ENCODE measurements around the gene MRO. TPM values are rescaled to one million over a fixed set of nuclear protein-coding genes. Genes with fewer than 3 reads are reported as not detected.

MRO gene
- total and polyA plus RNA-seq, 11 donors: 0.19 to 6.9 (median 1.6) TPM

GRCh38 chr18:50848991-50849390 lies 29.2 kb upstream of the MRO start:
- 88 to 97% (median 95%) methylated on average over 1 of the region's 1 CpG for WGBS, 4 donors
- no peak for ATAC-seq
- no peak for DNase-seq
- Histone ChIP-seq H3K4me3 (no peak overlapping the region), H3K27ac (peak overlapping the region in 3 of 12 donors; percentile 15 to 84 (median 22)), H3K9me3 (no peaks in the 10 kb centered on the region), H3K4me1 (peaks cover 0 to 59% (median 12%) of the 10 kb centered on the region in 12 donors), H3K27me3 (no peaks in the 10 kb centered on the region), H3K36me3 (no peaks in the 10 kb centered on the region)
- intact Hi-C loops (cut with DNase I): no loop called here
- TF ChIP-seq, protein P1, sequence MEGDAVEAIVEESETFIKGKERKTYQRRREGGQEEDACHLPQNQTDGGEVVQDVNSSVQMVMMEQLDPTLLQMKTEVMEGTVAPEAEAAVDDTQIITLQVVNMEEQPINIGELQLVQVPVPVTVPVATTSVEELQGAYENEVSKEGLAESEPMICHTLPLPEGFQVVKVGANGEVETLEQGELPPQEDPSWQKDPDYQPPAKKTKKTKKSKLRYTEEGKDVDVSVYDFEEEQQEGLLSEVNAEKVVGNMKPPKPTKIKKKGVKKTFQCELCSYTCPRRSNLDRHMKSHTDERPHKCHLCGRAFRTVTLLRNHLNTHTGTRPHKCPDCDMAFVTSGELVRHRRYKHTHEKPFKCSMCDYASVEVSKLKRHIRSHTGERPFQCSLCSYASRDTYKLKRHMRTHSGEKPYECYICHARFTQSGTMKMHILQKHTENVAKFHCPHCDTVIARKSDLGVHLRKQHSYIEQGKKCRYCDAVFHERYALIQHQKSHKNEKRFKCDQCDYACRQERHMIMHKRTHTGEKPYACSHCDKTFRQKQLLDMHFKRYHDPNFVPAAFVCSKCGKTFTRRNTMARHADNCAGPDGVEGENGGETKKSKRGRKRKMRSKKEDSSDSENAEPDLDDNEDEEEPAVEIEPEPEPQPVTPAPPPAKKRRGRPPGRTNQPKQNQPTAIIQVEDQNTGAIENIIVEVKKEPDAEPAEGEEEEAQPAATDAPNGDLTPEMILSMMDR (IDR thresholded peaks at IDR 0.05): no peak
- TF ChIP-seq POLR2A (IDR thresholded peaks at IDR 0.05): no peak

DNA sequence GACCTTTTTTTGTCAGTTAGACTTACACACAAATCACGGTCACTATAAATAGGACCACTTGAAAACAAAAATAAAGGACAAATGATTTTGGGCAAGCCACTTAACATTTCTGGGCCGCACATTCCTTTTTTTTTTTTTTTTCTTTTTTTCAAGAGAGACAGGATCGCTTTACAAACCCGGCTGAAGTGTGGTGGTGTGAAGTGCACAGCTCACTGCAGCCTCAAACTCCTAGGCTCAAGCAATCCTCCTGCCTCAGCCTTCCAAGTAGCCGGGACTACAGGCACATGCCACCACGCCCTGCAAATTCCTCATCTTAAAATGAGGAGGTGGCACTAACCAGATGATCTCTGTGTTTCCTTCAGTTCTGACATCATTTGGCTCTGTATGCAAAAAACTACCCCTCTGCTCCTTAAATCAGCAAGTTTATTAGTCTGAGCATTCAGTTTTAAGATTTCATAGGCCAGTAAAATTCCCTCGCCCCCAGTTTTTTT lies 28.3 kb upstream of the MRO start:
- Histone ChIP-seq H3K27me3 (no peaks in the 10 kb centered on the region), H3K4me3 (no peak overlapping the region), H3K9me3 (no peaks in the 10 kb centered on the region), H3K36me3 (no peaks in the 10 kb centered on the region), H3K27ac (peak overlapping the region in 8 of 12 donors; percentile 8 to 84 (median 24)), H3K4me1 (peaks cover 0 to 55% (median 12%) of the 10 kb centered on the region in 12 donors)
- whole genome bisulfite sequencing, 4 donors: 45 to 53% (median 50%) methylated on average over 7 of the region's 7 CpGs
- intact Hi-C loops (cut with DNase I): no loop called here
- no peak for TF ChIP-seq POLR2A (IDR thresholded peaks at IDR 0.05)
- TF ChIP-seq, protein P1 (IDR thresholded peaks at IDR 0.05): no peak
- peak; percentile 45 to 58 (median 52) for ATAC-seq
- no peak for DNase-seq

GRCh38 chr18:50847192-50847591 lies 27.4 kb upstream of the MRO start:
- no peaks in the 10 kb centered on the region for H3K9me3 ChIP-seq
- H3K4me3 ChIP-seq: no peak overlapping the region
- intact Hi-C loops (cut with DNase I): no loop called here
- 66 to 76% (median 71%) methylated on average over 4 of the region's 4 CpGs for WGBS, 4 donors
- ATAC-seq (peak in 1 of 4 donors; percentile 3), DNase-seq (no peak)
- no peaks in the 10 kb centered on the region for H3K27me3 ChIP-seq
- H3K36me3 ChIP-seq: no peaks in the 10 kb centered on the region
- peaks cover 0 to 56% (median 12%) of the 10 kb centered on the region in 12 donors for H3K4me1 ChIP-seq
- no peak for TF ChIP-seq POLR2A (IDR thresholded peaks at IDR 0.05)
- TF ChIP-seq, protein P1 (IDR thresholded peaks at IDR 0.05): no peak
- peak overlapping the region in 8 of 12 donors; percentile 2 to 84 (median 20) for H3K27ac ChIP-seq

- peak in 2 of 4 donors; percentile 30 to 55 for ATAC-seq
Measured at GRCh38 chr18:50844960-50845359, 25.1 kb upstream of the MRO start.

More at GRCh38 chr18:50844960-50845359, 25.1 kb upstream of the MRO start:
- no peak for TF ChIP-seq POLR2A (IDR thresholded peaks at IDR 0.05)
- TF ChIP-seq, protein P1 (IDR thresholded peaks at IDR 0.05): no peak
- no peaks in the 10 kb centered on the region for H3K9me3 ChIP-seq
- no peak overlapping the region for H3K4me3 ChIP-seq
- peak overlapping the region; percentile 8 to 84 (median 48) for H3K27ac ChIP-seq
- intact Hi-C loops (cut with DNase I): no loop called here
- peaks cover 0 to 56% (median 13%) of the 10 kb centered on the region in 12 donors for H3K4me1 ChIP-seq
- DNase-seq: no peak
- H3K36me3 ChIP-seq: no peaks in the 10 kb centered on the region
- WGBS, 4 donors: 62 to 72% (median 68%) methylated on average over 3 of the region's 3 CpGs
- H3K27me3 ChIP-seq: no peaks in the 10 kb centered on the region
